ENCODE results near the gene DRG2. TPM values are rescaled to one million over a fixed set of nuclear protein-coding genes. Genes with fewer than 3 reads are reported as not detected.

The DRG2 gene
- polyA plus RNA-seq, 4 donors, result 34.8 to 48.6 (median 41.3) TPM

Other genes with a start within 250 kb of the DRG2 start
- 10 to 100 TPM; 14.3 to 26.6 (median 24.7) TPM for gene TOM1L2, start 115.5 kb upstream of the DRG2 start, polyA plus RNA-seq
- 1 to 10 TPM in 1 of 4 donors, under 1 TPM in 2, not detected in 1; 0.54 to 4.1 (median 0.85) TPM for gene DRC3, start 115.1 kb upstream of the DRG2 start, polyA plus RNA-seq
- 10 to 100 TPM; 20.5 to 26.4 (median 22.0) TPM for gene ATPAF2, start 48.8 kb upstream of the DRG2 start, polyA plus RNA-seq
- gene GID4, start 48.5 kb upstream of the DRG2 start, polyA plus RNA-seq, result 1 to 10 TPM; 2.5 to 9.7 (median 4.1) TPM
- gene MYO15A, start 20.8 kb downstream of the DRG2 start, polyA plus RNA-seq, result 1 to 10 TPM in 2 of 4 donors, under 1 TPM in 2; 0.22 to 2.7 (median 1.6) TPM
- 10 to 100 TPM; 36.2 to 60.1 (median 40.6) TPM for gene ALKBH5, start 95.9 kb downstream of the DRG2 start, polyA plus RNA-seq
- 10 to 100 TPM in 1 of 4 donors, 1 to 10 TPM in 3; 2.5 to 15.6 (median 6.2) TPM for gene LLGL1, start 137.7 kb downstream of the DRG2 start, polyA plus RNA-seq
- 100 to 1,000 TPM; 152 to 360 (median 210) TPM for gene FLII, start 170.8 kb downstream of the DRG2 start, polyA plus RNA-seq
- 10 to 100 TPM in 1 of 4 donors, 1 to 10 TPM in 3; 4.9 to 13.4 (median 7.0) TPM for gene MIEF2, start 172.7 kb downstream of the DRG2 start, polyA plus RNA-seq
- gene TOP3A, start 227.0 kb downstream of the DRG2 start, polyA plus RNA-seq, result 10 to 100 TPM in 3 of 4 donors, 1 to 10 TPM in 1; 8.1 to 23.8 (median 15.5) TPM
- 10 to 100 TPM in 1 of 4 donors, 1 to 10 TPM in 3; 3.4 to 20.4 (median 6.6) TPM for gene SMCR8, start 227.3 kb downstream of the DRG2 start, polyA plus RNA-seq

Measured in small intestine (tissue), 4 donors.